H1 (cell line): ENCODE measurements around the gene TNFRSF11A. TPM values are rescaled to one million over a fixed set of nuclear protein-coding genes. Genes with fewer than 3 reads are reported as not detected.

Experiments
- CTCF ChIA-PET: fragments of 300-600 bp; sonication (Branson Sonifier 250); formaldehyde crosslinking; loops from one replicate; lab custom pipeline; 2021; ENCODE audit not compliant: partially characterized antibody; lab: Charles Lee
- POLR2A ChIA-PET: fragments of 300-600 bp; sonication (Branson Sonifier 250); formaldehyde crosslinking; loops from one replicate; lab custom pipeline; 2021; ENCODE audit warnings: inconsistent platforms; ENCODE audit not compliant: partially characterized antibody; lab: Charles Lee
- DNase-seq, 2 experiments: peaks; one replicate each; pipeline versions ENCODE4 v3.0.0 to v3.0.0-alpha.2; 2010 to 2022; ENCODE audit warnings: low spot score in 2 of 2, low read depth in 1 of 2, mixed read lengths in 1 of 2
- FAIRE-seq: peaks from 2 replicates; lab custom pipeline; 2011; peaks lifted over from hg19 to GRCh38; lab: Jason Lieb, UNC
- H2AFZ ChIP-seq: 2 replicates; pipeline ENCODE4 v1.8.1; 2012; ENCODE audit warnings: low read length, inconsistent platforms
- H2AK5ac ChIP-seq: 2 replicates; pipeline ENCODE4 v1.6.1; 2013; ENCODE audit warnings: low read depth, low read length
- H2BK120ac ChIP-seq: replicated peaks from 2 replicates; pipeline ENCODE3; 2013; ENCODE audit warnings: low read depth, low read length, inconsistent platforms
- H2BK12ac ChIP-seq: 2 replicates; pipeline ENCODE4 v1.6.1; 2013; ENCODE audit warnings: low read depth, low read length
- H2BK15ac ChIP-seq: 2 replicates; pipeline ENCODE4 v1.6.1; 2013; ENCODE audit warnings: low read length
- H2BK20ac ChIP-seq: 2 replicates; pipeline ENCODE4 v1.6.1; 2013; ENCODE audit warnings: low read length
- H2BK5ac ChIP-seq: 2 replicates; pipeline ENCODE4 v1.6.1; 2013; ENCODE audit warnings: low read depth, low read length
- H3K14ac ChIP-seq: 2 replicates; pipeline ENCODE4 v1.6.1; 2013; ENCODE audit warnings: inconsistent platforms; ENCODE audit not compliant: insufficient read length
- H3K18ac ChIP-seq: 2 replicates; pipeline ENCODE4 v1.6.1; 2013; ENCODE audit warnings: low read length; ENCODE audit errors: extremely low read depth
- H3K23ac ChIP-seq: 2 replicates; pipeline ENCODE4 v1.6.1; 2013; ENCODE audit warnings: inconsistent platforms; ENCODE audit not compliant: insufficient read length
- H3K23me2 ChIP-seq: 2 replicates; pipeline ENCODE4 v1.6.1; 2013; ENCODE audit warnings: low read depth, low read length
- H3K27ac ChIP-seq: 2 replicates; pipeline ENCODE4 v1.6.1; 2011; ENCODE audit warnings: low read depth, low read length, inconsistent platforms
- H3K27me3 ChIP-seq, 4 experiments: replicated peaks in 1 of 4; 1 replicate in 1 of 4; 2 replicates in 3 of 4; pipeline versions ENCODE4 v1.6.1 to v1.8.1; 2011 to 2013; ENCODE audit warnings: low read length in 3 of 4, mild to moderate bottlenecking in 3 of 4, inconsistent platforms in 2 of 4, mixed read lengths in 2 of 4, moderate library complexity in 1 of 4; ENCODE audit not compliant: control insufficient read depth in 3 of 4, insufficient read depth in 3 of 4; ENCODE audit errors: extremely low read depth in 1 of 4
- H3K36me3 ChIP-seq, 4 experiments: 2 replicates each; pipeline versions ENCODE4 v1.6.1 to v1.8.1; 2011 to 2013; ENCODE audit warnings: mild to moderate bottlenecking in 4 of 4, low read length in 3 of 4, moderate library complexity in 2 of 4, control low read depth in 1 of 4, inconsistent platforms in 1 of 4; ENCODE audit not compliant: insufficient read depth in 4 of 4, control insufficient read depth in 2 of 4
- H3K4ac ChIP-seq: replicated peaks from 2 replicates; pipeline ENCODE3; 2013; ENCODE audit warnings: low read length, low read depth, mixed read lengths, inconsistent platforms; ENCODE audit not compliant: insufficient read length
- H3K4me1 ChIP-seq, 4 experiments: replicated peaks in 1 of 4; 1 replicate in 1 of 4; 2 replicates in 3 of 4; pipeline versions ENCODE4 v1.6.1 to v1.8.1; 2011 to 2013; ENCODE audit warnings: low read length in 3 of 4, inconsistent platforms in 2 of 4, mixed read lengths in 1 of 4; ENCODE audit not compliant: insufficient read depth in 4 of 4, control insufficient read depth in 3 of 4
- H3K4me2 ChIP-seq, 2 experiments: 2 replicates each; pipeline versions ENCODE4 v1.6.1 to v1.8.1; 2011 to 2013; ENCODE audit warnings: low read depth in 2 of 2, low read length in 2 of 2, control low read depth in 1 of 2, inconsistent platforms in 1 of 2, mild to moderate bottlenecking in 1 of 2; ENCODE audit not compliant: insufficient read depth in 1 of 2
- H3K4me3 ChIP-seq, 4 experiments: fragments of 200-600, 300-600 bp in 1 of 4; sonication (generic), shearing (Covaris generic), sonication (Bioruptor Twin) in 1 of 4; 2 replicates each; pipeline versions ENCODE4 v1.5.1 to v1.8.1; 2011 to 2016; ENCODE audit warnings: low read length in 4 of 4, low read depth in 3 of 4, control low read depth in 2 of 4, inconsistent platforms in 2 of 4, mild to moderate bottlenecking in 2 of 4, mixed read lengths in 1 of 4, moderate library complexity in 1 of 4; ENCODE audit not compliant: insufficient read depth in 2 of 4; ENCODE audit errors: extremely low read depth in 1 of 4
- H3K56ac ChIP-seq: replicated peaks from 2 replicates; pipeline ENCODE3; 2013; ENCODE audit warnings: low read depth, mild to moderate bottlenecking, mixed read lengths, low read length, inconsistent platforms; ENCODE audit not compliant: insufficient read length
- H3K79me1 ChIP-seq: 2 replicates; pipeline ENCODE4 v1.6.1; 2013; ENCODE audit warnings: low read depth, low read length, control low read depth
- H3K79me2 ChIP-seq, 2 experiments: 2 replicates each; pipeline versions ENCODE4 v1.6.1 to v1.8.1; 2012 to 2013; ENCODE audit warnings: low read length in 2 of 2, mild to moderate bottlenecking in 2 of 2, inconsistent platforms in 1 of 2; ENCODE audit not compliant: insufficient read depth in 2 of 2, control insufficient read depth in 1 of 2
- H3K9ac ChIP-seq, 4 experiments: replicated peaks in 1 of 4; 1 replicate in 1 of 4; 2 replicates in 3 of 4; pipeline versions ENCODE4 v1.6.1 to v1.8.1; 2011 to 2013; ENCODE audit warnings: low read depth in 3 of 4, low read length in 3 of 4, control low read depth in 2 of 4, mild to moderate bottlenecking in 2 of 4, moderate library complexity in 2 of 4, inconsistent platforms in 1 of 4; ENCODE audit errors: extremely low read depth in 1 of 4
- H3K9me3 ChIP-seq, 2 experiments: 2 replicates each; pipeline versions ENCODE4 v1.6.1 to v1.8.1; 2012 to 2013; ENCODE audit warnings: mild to moderate bottlenecking in 2 of 2, moderate library complexity in 2 of 2, control low read depth in 1 of 2, inconsistent platforms in 1 of 2, low read depth in 1 of 2, low read length in 1 of 2, mixed read lengths in 1 of 2; ENCODE audit not compliant: insufficient read depth in 2 of 2
- H4K20me1 ChIP-seq, 2 experiments: replicated peaks in 1 of 2; 2 replicates each; pipeline versions ENCODE3 to v1.8.1; 2011 to 2013; ENCODE audit warnings: inconsistent platforms in 2 of 2, low read length in 2 of 2, mild to moderate bottlenecking in 1 of 2; ENCODE audit not compliant: insufficient read depth in 2 of 2, control insufficient read depth in 1 of 2
- H4K5ac ChIP-seq: 2 replicates; pipeline ENCODE4 v1.6.1; 2013; ENCODE audit warnings: low read length, low read depth, mixed read lengths, inconsistent platforms; ENCODE audit not compliant: insufficient read length
- H4K8ac ChIP-seq: 2 replicates; pipeline ENCODE4 v1.8.0; 2013; ENCODE audit warnings: mild to moderate bottlenecking, moderate library complexity, low read length, inconsistent platforms; ENCODE audit not compliant: insufficient read depth; ENCODE audit errors: extremely low read depth
- H4K91ac ChIP-seq: replicated peaks from 2 replicates; pipeline ENCODE3; 2013; ENCODE audit warnings: low read length, mixed read lengths, inconsistent platforms; ENCODE audit not compliant: insufficient read length
- SIX5 ChIP-seq: IDR thresholded peaks from 2 replicates; pipeline ENCODE4 v1.6.1; 2011; ENCODE audit warnings: mild to moderate bottlenecking, low read depth, low read length
- WGBS, 2 experiments: shearing (Covaris generic) in 1 of 2; methylation state at CpG; one replicate each; pipeline versions ENCODE4 v1.1.6 to v1.1.7; 2013 to 2015; ENCODE audit warnings: low lambda C conversion rate in 2 of 2, mixed read lengths in 2 of 2, inconsistent platforms in 1 of 2, low coverage in 1 of 2, missing lambda C conversion rate in 1 of 2; ENCODE audit not compliant: insufficient replicate concordance in 2 of 2, insufficient coverage in 1 of 2, insufficient read length in 1 of 2; ENCODE audit errors: extremely low coverage in 1 of 2, missing lambda C conversion rate in 1 of 2; 5-methylcytosine and 5-hydroxymethylcytosine counted together
- polyA plus RNA-seq, 7 experiments: library from polyadenylated mRNA; depleted of rRNA in 3 of 7; stranded (reverse) in 5 of 7; unstranded in 2 of 7; fragments of >200 nt in 5 of 7; fragments of 200-250 nt in 2 of 7; gene quantifications; 1 replicate in 5 of 7; 2 replicates in 1 of 7; 4 replicates in 1 of 7; pipeline versions ENCODE4 v1.2.1 to v1.2.3, GENCODE V29; 2011 to 2013; ENCODE audit warnings: missing spikeins in 2 of 7, mixed read lengths in 2 of 7
- total RNA-seq: library from RNA; stranded (reverse); fragmentation: NEBNext Ultra II Directional; extraction: Animal tissue kit (Norgen Biotek cat#: 25700); gene quantifications from 2 replicates; pipeline ENCODE4 v1.2.1, GENCODE V29; 2021

Gene TNFRSF11A
- total and polyA plus RNA-seq, 2 of the 8 experiments (the other 6 are each of a cell fraction or from before 2014, with no cell fraction given) = 8.7 to 10.6 TPM

DNA sequence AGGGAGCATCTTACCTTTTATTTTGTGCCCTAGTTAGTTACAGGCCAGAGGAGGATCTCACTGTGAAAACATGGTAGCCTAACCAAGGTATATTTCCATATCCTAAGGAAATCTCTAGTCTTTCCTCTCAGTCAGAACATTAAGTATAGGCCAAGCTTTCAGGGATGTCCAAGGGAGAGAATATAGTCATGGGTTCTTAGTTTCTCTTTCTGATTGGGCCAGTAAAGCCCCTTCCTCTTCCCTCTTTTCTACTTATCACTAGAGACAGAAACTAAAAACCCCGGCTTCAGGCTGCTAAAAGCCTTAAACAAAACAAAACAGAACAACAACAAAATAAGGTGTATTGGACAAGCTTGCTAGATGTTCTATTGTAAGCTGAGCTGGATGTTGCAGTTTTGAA is 44.3 kb upstream of the TNFRSF11A start:
- no peak for FAIRE-seq
- Histone ChIP-seq H2BK120ac (no peak overlapping the region), H3K9ac (no peak overlapping the region), H3K23ac (no peak overlapping the region), H3K4me1 (0 out of 7 replicates have a peak, but pooled peaks cover 0 to 2% (median 0%) of the 10 kb centered on the region in 4 experiments), H3K18ac (no peak overlapping the region), H3K79me2 (no peaks in the 10 kb centered on the region), H4K5ac (no peak overlapping the region), H2BK5ac (no peak overlapping the region), H3K4me3 (no peak overlapping the region), H3K27me3 (no peaks in the 10 kb centered on the region), H4K20me1 (peaks cover 0 to 3% of the 10 kb centered on the region in 2 experiments), H3K9me3 (no peaks in the 10 kb centered on the region), H2AK5ac (no peak overlapping the region), H2BK20ac (no peak overlapping the region), H3K79me1 (no peaks in the 10 kb centered on the region), H3K4me2 (no peak overlapping the region), H2BK12ac (no peak overlapping the region), H3K4ac (no peak overlapping the region), H3K27ac (no peak overlapping the region), H3K36me3 (peaks cover 0 to 13% (median 5%) of the 10 kb centered on the region in 4 experiments; a peak in 4 of 8 replicates), H3K23me2 (no peaks in the 10 kb centered on the region), H4K91ac (no peak overlapping the region), H2BK15ac (no peak overlapping the region), H4K8ac (no peak overlapping the region), H3K14ac (no peak overlapping the region), H2AFZ (no peak overlapping the region), H3K56ac (no peak overlapping the region)
- DNase-seq = no peak
- POLR2A ChIA-PET = no interaction called here
- CTCF ChIA-PET = interaction anchor here (0.6 to 1.4 kb wide), 3 partner anchors 30 to 299 kb away, joined by 3 read pairs; no protein-coding TSS in a partner anchor
- no peak for TF ChIP-seq SIX5
- 85% methylated on average over 1 of the region's 1 CpG; no CpG with 5 or more reads in 1 of the 2 experiments for WGBS, 2 experiments
